DND-41 (cell line): Measurements from ENCODE around the gene METTL2B.
A peak's percentile ranks its signal among the peaks of the same experiment; 100 is the strongest.
"Not testable (repeated sequence)": the region's sequence is repeated elsewhere in the genome, so short reads cannot be mapped to it uniquely, and the experiment has no call there.

Experiments
- ATAC-seq: fragments of 200-7000 bp; cut with Tn5 transposase; 3 replicates; pipeline ENCODE4 v1.9.1; 2021; ENCODE audit warnings: low read depth; ENCODE audit not compliant: insufficient read depth
- DNase-seq: peaks from one replicate; pipeline ENCODE4 v3.0.0-alpha.2; 2020
- H2AFZ ChIP-seq: 2 replicates; pipeline ENCODE4 v1.6.0; 2012; ENCODE audit warnings: low read depth, low read length
- H3K27ac ChIP-seq: 2 replicates; pipeline ENCODE4 v1.5.1; 2012; ENCODE audit warnings: low read length, inconsistent platforms
- H3K27me3 ChIP-seq: fragments of 200-600 bp; sonication (generic); 2 replicates; pipeline ENCODE4 v1.6.0; 2012; ENCODE audit warnings: low read length, mild to moderate bottlenecking, inconsistent platforms; ENCODE audit not compliant: insufficient read depth, poor library complexity
- H3K36me3 ChIP-seq: 2 replicates; pipeline ENCODE4 v1.5.1; 2012; ENCODE audit warnings: low read length, inconsistent platforms; ENCODE audit not compliant: insufficient read depth
- H3K4me1 ChIP-seq: 2 replicates; pipeline ENCODE4 v1.5.1; 2012; ENCODE audit warnings: mild to moderate bottlenecking, low read length; ENCODE audit not compliant: insufficient read depth
- H3K4me2 ChIP-seq: 2 replicates; pipeline ENCODE4 v1.6.0; 2012; ENCODE audit warnings: mild to moderate bottlenecking, moderate library complexity, low read length, inconsistent platforms; ENCODE audit not compliant: insufficient read depth
- H3K4me3 ChIP-seq, 2 experiments: fragments of 200-600 bp in 1 of 2; shearing (Covaris generic) in 1 of 2; 2 replicates each; pipeline ENCODE4 v1.5.1; 2012 to 2016; ENCODE audit warnings: inconsistent platforms in 2 of 2, low read length in 2 of 2, mild to moderate bottlenecking in 2 of 2, low read depth in 1 of 2, moderate library complexity in 1 of 2
- H3K79me2 ChIP-seq: 2 replicates; pipeline ENCODE4 v1.6.0; 2012; ENCODE audit warnings: low read length, inconsistent platforms; ENCODE audit not compliant: insufficient read depth
- H3K9ac ChIP-seq: 2 replicates; pipeline ENCODE4 v1.6.0; 2012; ENCODE audit warnings: low read depth, mild to moderate bottlenecking, inconsistent platforms, low read length, moderate library complexity
- H3K9me3 ChIP-seq: 2 replicates; pipeline ENCODE4 v1.5.1; 2012; ENCODE audit warnings: low read length, moderate library complexity, mild to moderate bottlenecking, inconsistent platforms; ENCODE audit not compliant: insufficient read depth, severe bottlenecking
- H4K20me1 ChIP-seq: 2 replicates; pipeline ENCODE4 v1.6.0; 2012; ENCODE audit warnings: low read length; ENCODE audit not compliant: insufficient read depth

METTL2B gene

GRCh38 chr7:128517023-128517422, 40.5 kb downstream of the METTL2B start:
- not testable (repeated sequence) for H3K27me3 ChIP-seq, ATAC-seq, H3K36me3 ChIP-seq, H3K27ac ChIP-seq, DNase-seq, H2AFZ ChIP-seq, H4K20me1 ChIP-seq, H3K9ac ChIP-seq, H3K79me2 ChIP-seq, H3K9me3 ChIP-seq, H3K4me3 ChIP-seq, H3K4me2 ChIP-seq, H3K4me1 ChIP-seq

- H3K9ac ChIP-seq, H3K79me2 ChIP-seq, H2AFZ ChIP-seq, H3K4me1 ChIP-seq, H3K9me3 ChIP-seq, H3K36me3 ChIP-seq, H3K4me2 ChIP-seq, H3K4me3 ChIP-seq, H3K27me3 ChIP-seq, H4K20me1 ChIP-seq, H3K27ac ChIP-seq: not testable (repeated sequence)
- DNase-seq = peak; percentile 66
- ATAC-seq = peak; percentile 74
Measured at GRCh38 chr7:128523226-128523931, 46.8 kb downstream of the METTL2B start.

- not testable (repeated sequence) for ATAC-seq, H3K36me3 ChIP-seq, H3K27me3 ChIP-seq, H4K20me1 ChIP-seq, DNase-seq, H3K4me1 ChIP-seq, H3K4me2 ChIP-seq, H3K9ac ChIP-seq, H3K4me3 ChIP-seq, H3K79me2 ChIP-seq, H3K9me3 ChIP-seq, H2AFZ ChIP-seq, H3K27ac ChIP-seq
Measured at GRCh38 chr7:128523932-128524524, 47.5 kb downstream of the METTL2B start.

GRCh38 chr7:128525584-128525983, 49.0 kb downstream of the METTL2B start:
- H4K20me1 ChIP-seq, H3K9me3 ChIP-seq, H3K27me3 ChIP-seq, H3K79me2 ChIP-seq, H3K36me3 ChIP-seq, H3K9ac ChIP-seq, H3K4me2 ChIP-seq, DNase-seq, ATAC-seq, H3K27ac ChIP-seq, H3K4me3 ChIP-seq, H2AFZ ChIP-seq: not testable (repeated sequence)
- peaks cover 12% of the 10 kb centered on the region for H3K4me1 ChIP-seq

- H2AFZ ChIP-seq, H3K4me2 ChIP-seq, H3K9ac ChIP-seq, ATAC-seq, H3K36me3 ChIP-seq, H3K9me3 ChIP-seq, H4K20me1 ChIP-seq, H3K27ac ChIP-seq, H3K27me3 ChIP-seq, H3K4me3 ChIP-seq, H3K79me2 ChIP-seq, DNase-seq: not testable (repeated sequence)
- peaks cover 12% of the 10 kb centered on the region for H3K4me1 ChIP-seq
Measured at GRCh38 chr7:128526062-128526466, 49.5 kb downstream of the METTL2B start.

- peaks cover 20% of the 10 kb centered on the region for H3K4me1 ChIP-seq
Measured at GRCh38 chr7:128529191-128529590, 52.6 kb downstream of the METTL2B start.

GRCh38 chr7:128530121-128530854, 53.7 kb downstream of the METTL2B start:
- Histone ChIP-seq H3K4me3 (peak overlapping the region; percentile 65 to 67; a peak in 3 of 4 replicates), H3K4me1 (peaks cover 20% of the 10 kb centered on the region), H2AFZ (peak overlapping the region; percentile 76), H3K9ac (peak overlapping the region; percentile 72), H3K4me2 (peak overlapping the region; percentile 67), H3K27ac (peak overlapping the region; percentile 67; the same call in 1 of the 2 replicates), H3K79me2 (peaks cover 45% of the 10 kb centered on the region), H3K36me3 (peaks cover 16% of the 10 kb centered on the region)
- H4K20me1 ChIP-seq, H3K27me3 ChIP-seq, H3K9me3 ChIP-seq: not testable (repeated sequence)
- ATAC-seq = peak; percentile 36
- peak; percentile 63 for DNase-seq

More at GRCh38 chr7:128529191-128529590, 52.6 kb downstream of the METTL2B start:
- not testable (repeated sequence) for H3K9me3 ChIP-seq, H2AFZ ChIP-seq, H3K9ac ChIP-seq, H4K20me1 ChIP-seq, H3K27me3 ChIP-seq, ATAC-seq, H3K4me2 ChIP-seq, DNase-seq, H3K36me3 ChIP-seq, H3K27ac ChIP-seq, H3K4me3 ChIP-seq
- peaks cover 36% of the 10 kb centered on the region for H3K79me2 ChIP-seq
